Activated naive CD8-positive, alpha-beta T cell treated with anti-CD3 and anti-CD28 coated beads, Interleukin-2, amount 50 U/mL, for 24 hours (primary cell): ENCODE data around the gene PDIA4.
"Not testable (repeated sequence)": the region's sequence is repeated elsewhere in the genome, so short reads cannot be mapped to it uniquely, and the experiment has no call there.

Source experiments
- ATAC-seq: fragments of 150-1000 bp; cut with Tn5 transposase; one replicate; pipeline ENCODE4 v1.10.0; 2021
- DNase-seq: peaks from one replicate; pipeline ENCODE4 v3.0.0; 2021
- H3K27ac Mint-ChIP-seq: one replicate; pipeline ENCODE4 v1.8.0; 2021; ENCODE audit warnings: mild to moderate bottlenecking, mixed read lengths
- H3K27me3 Mint-ChIP-seq: one replicate; pipeline ENCODE4 v1.8.0; 2021; ENCODE audit warnings: mixed read lengths
- H3K36me3 Mint-ChIP-seq: one replicate; pipeline ENCODE4 v1.8.0; 2021; ENCODE audit warnings: low read depth, mixed read lengths
- H3K4me1 Mint-ChIP-seq: one replicate; pipeline ENCODE4 v1.8.0; 2021; ENCODE audit warnings: mixed read lengths
- H3K4me3 Mint-ChIP-seq: one replicate; pipeline ENCODE4 v1.8.0; 2021; ENCODE audit warnings: mild to moderate bottlenecking, moderate library complexity, mixed read lengths
- H3K9me3 Mint-ChIP-seq: one replicate; pipeline ENCODE4 v1.8.0; 2021; ENCODE audit warnings: mixed read lengths

Gene PDIA4

GRCh38 chr7:148979827-148980226 lies 48.5 kb downstream of the PDIA4 start:
- ATAC-seq (no peak), DNase-seq (no peak)
- Mint-ChIP-seq H3K9me3 (peaks cover 11% of the 10 kb centered on the region), H3K27ac (peak overlapping the region; percentile 15), H3K4me1 (peaks cover 38% of the 10 kb centered on the region), H3K36me3 (peaks cover 4% of the 10 kb centered on the region), H3K27me3 (peaks cover 9% of the 10 kb centered on the region), H3K4me3 (peak overlapping the region; percentile 16)

- H3K36me3 Mint-ChIP-seq, ATAC-seq, H3K27ac Mint-ChIP-seq, H3K4me3 Mint-ChIP-seq, DNase-seq, H3K27me3 Mint-ChIP-seq: not testable (repeated sequence)
- Mint-ChIP-seq H3K4me1 (peaks cover 31% of the 10 kb centered on the region), H3K9me3 (peaks cover 11% of the 10 kb centered on the region)
These were observed 49.2 kb downstream of the PDIA4 start for GRCh38 chr7:148979072-148979471.

- Mint-ChIP-seq H3K4me3 (no peak overlapping the region), H3K27me3 (peaks cover 4% of the 10 kb centered on the region), H3K36me3 (no peaks in the 10 kb centered on the region), H3K9me3 (peaks cover 8% of the 10 kb centered on the region), H3K27ac (no peak overlapping the region), H3K4me1 (peaks cover 22% of the 10 kb centered on the region)
- DNase-seq (no peak), ATAC-seq (no peak)
These were observed 50.2 kb downstream of the PDIA4 start for GRCh38 chr7:148978091-148978490.

- Mint-ChIP-seq H3K27me3 (no peaks in the 10 kb centered on the region), H3K4me1 (peaks cover 14% of the 10 kb centered on the region), H3K27ac (no peak overlapping the region), H3K36me3 (no peaks in the 10 kb centered on the region), H3K4me3 (no peak overlapping the region), H3K9me3 (peaks cover under 1% of the 10 kb centered on the region)
- DNase-seq = no peak
- ATAC-seq = no peak
These were observed 52.4 kb downstream of the PDIA4 start for GRCh38 chr7:148975896-148976295.

GRCh38 chr7:148973256-148973655 lies 55.0 kb downstream of the PDIA4 start:
- DNase-seq = no peak
- no peaks in the 10 kb centered on the region for H3K36me3 Mint-ChIP-seq
- H3K27me3 Mint-ChIP-seq = no peaks in the 10 kb centered on the region
- H3K4me1 Mint-ChIP-seq = no peaks in the 10 kb centered on the region
- no peaks in the 10 kb centered on the region for H3K9me3 Mint-ChIP-seq
- H3K27ac Mint-ChIP-seq = no peak overlapping the region
- H3K4me3 Mint-ChIP-seq = no peak overlapping the region
- no peak for ATAC-seq

GRCh38 chr7:148972375-148972774 lies 55.9 kb downstream of the PDIA4 start:
- Mint-ChIP-seq H3K36me3 (no peaks in the 10 kb centered on the region), H3K4me1 (no peaks in the 10 kb centered on the region), H3K27ac (no peak overlapping the region), H3K27me3 (no peaks in the 10 kb centered on the region), H3K4me3 (no peak overlapping the region), H3K9me3 (no peaks in the 10 kb centered on the region)
- no peak for ATAC-seq
- DNase-seq = no peak

GRCh38 chr7:148967602-148968001 lies 60.7 kb downstream of the PDIA4 start:
- Mint-ChIP-seq H3K9me3 (no peaks in the 10 kb centered on the region), H3K36me3 (no peaks in the 10 kb centered on the region), H3K4me3 (no peak overlapping the region), H3K4me1 (peaks cover 28% of the 10 kb centered on the region), H3K27me3 (peaks cover 2% of the 10 kb centered on the region), H3K27ac (no peak overlapping the region)
- DNase-seq (no peak), ATAC-seq (no peak)

- H3K36me3 Mint-ChIP-seq = no peaks in the 10 kb centered on the region
- DNase-seq (no peak), ATAC-seq (no peak)
- no peaks in the 10 kb centered on the region for H3K9me3 Mint-ChIP-seq
- no peak overlapping the region for H3K27ac Mint-ChIP-seq
- H3K27me3 Mint-ChIP-seq = peaks cover 2% of the 10 kb centered on the region
- H3K4me3 Mint-ChIP-seq = peak overlapping the region; percentile 70
- peaks cover 32% of the 10 kb centered on the region for H3K4me1 Mint-ChIP-seq
These were observed 61.3 kb downstream of the PDIA4 start for GRCh38 chr7:148967032-148967372.

GRCh38 chr7:148964483-148965267 lies 63.6 kb downstream of the PDIA4 start:
- H3K27ac Mint-ChIP-seq = no peak overlapping the region
- H3K4me3 Mint-ChIP-seq = peak overlapping the region; percentile 14
- H3K27me3 Mint-ChIP-seq = peaks cover 2% of the 10 kb centered on the region
- peaks cover 32% of the 10 kb centered on the region for H3K4me1 Mint-ChIP-seq
- ATAC-seq (no peak), DNase-seq (no peak)
- H3K9me3 Mint-ChIP-seq = no peaks in the 10 kb centered on the region
- no peaks in the 10 kb centered on the region for H3K36me3 Mint-ChIP-seq

GRCh38 chr7:148963583-148964482 lies 64.5 kb downstream of the PDIA4 start:
- DNase-seq = no peak
- Mint-ChIP-seq H3K36me3 (no peaks in the 10 kb centered on the region), H3K4me3 (peak overlapping the region; percentile 93), H3K27me3 (peaks cover 2% of the 10 kb centered on the region), H3K9me3 (no peaks in the 10 kb centered on the region), H3K27ac (peak overlapping the region; percentile 13), H3K4me1 (peaks cover 32% of the 10 kb centered on the region)
- no peak for ATAC-seq

- peak overlapping the region; percentile 93 for H3K4me3 Mint-ChIP-seq
- no peaks in the 10 kb centered on the region for H3K9me3 Mint-ChIP-seq
- peak overlapping the region; percentile 91 for H3K27ac Mint-ChIP-seq
- DNase-seq (peak; percentile 65), ATAC-seq (peak; percentile 63)
- H3K4me1 Mint-ChIP-seq = peaks cover 32% of the 10 kb centered on the region
- H3K36me3 Mint-ChIP-seq = no peaks in the 10 kb centered on the region
- H3K27me3 Mint-ChIP-seq = peaks cover 2% of the 10 kb centered on the region
These were observed 65.3 kb downstream of the PDIA4 start for GRCh38 chr7:148962823-148963582.

GRCh38 chr7:148962440-148962822 lies 65.9 kb downstream of the PDIA4 start:
- DNase-seq = no peak
- no peak for ATAC-seq
- H3K27me3 Mint-ChIP-seq = peaks cover 2% of the 10 kb centered on the region
- no peaks in the 10 kb centered on the region for H3K9me3 Mint-ChIP-seq
- peak overlapping the region; percentile 93 for H3K4me3 Mint-ChIP-seq
- H3K36me3 Mint-ChIP-seq = no peaks in the 10 kb centered on the region
- peaks cover 32% of the 10 kb centered on the region for H3K4me1 Mint-ChIP-seq
- H3K27ac Mint-ChIP-seq = peak overlapping the region; percentile 91

GRCh38 chr7:148959726-148960125 lies 68.6 kb downstream of the PDIA4 start:
- DNase-seq (no peak), ATAC-seq (no peak)
- Mint-ChIP-seq H3K9me3 (no peaks in the 10 kb centered on the region), H3K36me3 (no peaks in the 10 kb centered on the region), H3K27me3 (peaks cover 2% of the 10 kb centered on the region), H3K27ac (no peak overlapping the region), H3K4me3 (no peak overlapping the region), H3K4me1 (peaks cover 24% of the 10 kb centered on the region)

- Mint-ChIP-seq H3K27ac (no peak overlapping the region), H3K4me1 (peaks cover 9% of the 10 kb centered on the region), H3K9me3 (no peaks in the 10 kb centered on the region)
These were observed 70.2 kb downstream of the PDIA4 start for GRCh38 chr7:148958061-148958460.

More at GRCh38 chr7:148958061-148958460, 70.2 kb downstream of the PDIA4 start:
- ATAC-seq (no peak), DNase-seq (no peak)
- Mint-ChIP-seq H3K4me3 (no peak overlapping the region), H3K36me3 (no peaks in the 10 kb centered on the region), H3K27me3 (peaks cover 1% of the 10 kb centered on the region)
